ENCODE data around the gene TIMD4. TPM values are rescaled to one million over a fixed set of nuclear protein-coding genes. Genes with fewer than 3 reads are reported as not detected.
A peak's percentile ranks its signal among the peaks of the same experiment; 100 is the strongest.

Gene TIMD4
- total RNA-seq, 1 experiment from 2014 or later, result not detected

GRCh38 chr5:156914371-156914737, 48.7 kb downstream of the TIMD4 start:
- Histone ChIP-seq H3K79me2 (ENCODE audit: insufficient read depth, low read length) (no peaks in the 10 kb centered on the region), H3T11ph (ENCODE audit: low read length) (no peak overlapping the region), H3K4me1 (ENCODE audit: insufficient read depth, low read length) (peaks cover 21% of the 10 kb centered on the region; the same call in 1 of the 2 replicates), H3K14ac (ENCODE audit: insufficient read depth, low read length) (no peak overlapping the region; the same call in 1 of the 2 replicates), H3K23ac (ENCODE audit: insufficient read length, low read depth, low read length) (no peak overlapping the region), H2BK20ac (ENCODE audit: low read depth, low read length, poor library complexity, severe bottlenecking) (no peak overlapping the region), H4K91ac (ENCODE audit: insufficient read length, low read depth, low read length) (peak overlapping the region; percentile 75), H3K27me3 (ENCODE audit: insufficient read depth, low read length) (0 out of 2 replicates have a peak, but pooled peaks cover 2% of the 10 kb centered on the region), H2BK12ac (ENCODE audit: insufficient read length, low read depth, low read length) (peak overlapping the region; percentile 24), H2BK120ac (ENCODE audit: low read depth, low read length, poor library complexity, severe bottlenecking) (no peak overlapping the region), H3K56ac (ENCODE audit: insufficient read length, low read depth, low read length) (peak overlapping the region; percentile 77), H3K9ac (ENCODE audit: extremely low read depth, insufficient read length, low read length) (peak overlapping the region; percentile 60), H4K8ac (replicated peaks; ENCODE audit: insufficient read length, low read depth, low read length) (no peak overlapping the region), H2AFZ (ENCODE audit: low read length) (no peak overlapping the region), H3K4me2 (ENCODE audit: insufficient read depth, insufficient read length, low read length) (peak overlapping the region; percentile 50), H3K18ac (ENCODE audit: insufficient read length, low read depth, low read length) (peak overlapping the region; percentile 41), H3K23me2 (ENCODE audit: insufficient read length, low read depth, low read length, poor library complexity, severe bottlenecking) (no peaks in the 10 kb centered on the region), H2BK15ac (ENCODE audit: low read depth, low read length) (no peak overlapping the region), H2BK5ac (ENCODE audit: insufficient read length, low read length) (peak overlapping the region; percentile 89), H2AK5ac (ENCODE audit: insufficient read length, low read length) (peak overlapping the region; percentile 96), H3K9me3 (ENCODE audit: control insufficient read depth, low read depth, low read length) (no peaks in the 10 kb centered on the region), H3K79me1 (ENCODE audit: insufficient read depth, low read depth, low read length, poor library complexity, severe bottlenecking) (no peaks in the 10 kb centered on the region), H4K20me1 (ENCODE audit: control insufficient read depth, insufficient read depth, insufficient read length) (no peaks in the 10 kb centered on the region), H3K27ac (ENCODE audit: insufficient read length, low read depth, low read length) (peak overlapping the region; percentile 100), H3K4ac (ENCODE audit: low read depth, low read length) (no peak overlapping the region), H4K5ac (ENCODE audit: insufficient read length, low read depth, low read length) (peak overlapping the region; percentile 90)
- H3K4me3 Mint-ChIP-seq, result peak overlapping the region; percentile 21 to 43; a peak in 2 of 5 replicates
- DNase-seq, result no peak
- H3K27me3 Mint-ChIP-seq (ENCODE audit: low read depth), result peaks cover 78% of the 10 kb centered on the region
- WGBS (ENCODE audit: extremely low coverage, insufficient read length, low lambda C conversion rate), result no CpG with 5 or more reads among the region's 2 CpGs
- H3K27ac Mint-ChIP-seq, result peak overlapping the region; percentile 92 to 100 (median 97)
- peaks cover 41 to 43% of the 10 kb centered on the region in 2 experiments for H3K4me1 Mint-ChIP-seq
- TF ChIP-seq CTCF (conservative IDR thresholded peaks at IDR 0.05), result no peak
- H3K9me3 Mint-ChIP-seq, result peaks cover 0 to 4% of the 10 kb centered on the region in 2 experiments; a peak in 1 of 5 replicates
- peaks cover 0 to 2% (median 0%) of the 10 kb centered on the region in 3 experiments; a peak in 3 of 7 replicates for H3K36me3 Mint-ChIP-seq (ENCODE audit: insufficient read depth in 1 of 3, low read depth in 3 of 3)

Data from H9 (cell line).